ENCODE data around the gene ACTC1. TPM values are rescaled to one million over a fixed set of nuclear protein-coding genes. Genes with fewer than 3 reads are reported as not detected.
"Not testable (repeated sequence)": the region's sequence is repeated elsewhere in the genome, so short reads cannot be mapped to it uniquely, and the experiment has no call there.

The ACTC1 gene
- not detected in 2 replicates for total RNA-seq

- intact Hi-C loops (cut with micrococcal nuclease), result no loop called here
These were observed at the start of gene ACTC1 for GRCh38 chr15:34795267-34796081. Gene ACTC1, minus strand, starts transcription at chr15:34795549. Its CDS starts 741 bp downstream, at chr15:34794808.

GRCh38 chr15:34841262-34841725, 45.9 kb upstream of the ACTC1 start:
- intact Hi-C loops (cut with micrococcal nuclease), result no loop called here

GRCh38 chr15:34838282-34838681, 42.9 kb upstream of the ACTC1 start:
- intact Hi-C loops (cut with micrococcal nuclease), result no loop called here

- intact Hi-C loops (cut with micrococcal nuclease), result no loop called here
These were observed 42.1 kb upstream of the ACTC1 start for GRCh38 chr15:34837246-34838016.

GRCh38 chr15:34828145-34828911, 33.0 kb upstream of the ACTC1 start:
- intact Hi-C loops (cut with micrococcal nuclease), result no loop called here

- intact Hi-C loops (cut with micrococcal nuclease), result no loop called here
These were observed 26.5 kb upstream of the ACTC1 start for GRCh38 chr15:34821831-34822230.

GRCh38 chr15:34820110-34820509, 24.8 kb upstream of the ACTC1 start:
- intact Hi-C loops (cut with micrococcal nuclease), result no loop called here

- intact Hi-C loops (cut with micrococcal nuclease), result no loop called here
These were observed 23.2 kb upstream of the ACTC1 start for GRCh38 chr15:34818526-34818925.

- intact Hi-C loops (cut with micrococcal nuclease), result no loop called here
These were observed 20.5 kb upstream of the ACTC1 start for GRCh38 chr15:34815836-34816235.

- intact Hi-C loops (cut with micrococcal nuclease), result no loop called here
These were observed 18.3 kb upstream of the ACTC1 start for GRCh38 chr15:34813446-34814190.

- intact Hi-C loops (cut with micrococcal nuclease), result not testable (repeated sequence)
These were observed 17.6 kb upstream of the ACTC1 start for GRCh38 chr15:34812868-34813365.

GRCh38 chr15:34812369-34812768, 17.0 kb upstream of the ACTC1 start:
- intact Hi-C loops (cut with micrococcal nuclease), result no loop called here

GRCh38 chr15:34810443-34811129, 15.2 kb upstream of the ACTC1 start:
- intact Hi-C loops (cut with micrococcal nuclease), result no loop called here

GRCh38 chr15:34809186-34809585, 13.8 kb upstream of the ACTC1 start:
- intact Hi-C loops (cut with micrococcal nuclease), result no loop called here

- intact Hi-C loops (cut with micrococcal nuclease), result no loop called here
These were observed 12.7 kb upstream of the ACTC1 start for GRCh38 chr15:34808016-34808415.

- intact Hi-C loops (cut with micrococcal nuclease), result not testable (repeated sequence)
These were observed 11.9 kb upstream of the ACTC1 start for GRCh38 chr15:34807241-34807640.

- intact Hi-C loops (cut with micrococcal nuclease), result no loop called here
These were observed 9.4 kb upstream of the ACTC1 start for GRCh38 chr15:34804776-34805175.

- intact Hi-C loops (cut with micrococcal nuclease), result no loop called here
These were observed 8.8 kb upstream of the ACTC1 start for GRCh38 chr15:34804113-34804512.

- intact Hi-C loops (cut with micrococcal nuclease), result no loop called here
These were observed 7.7 kb upstream of the ACTC1 start for GRCh38 chr15:34802803-34803750.
